Central memory CD8-positive, alpha-beta T cell (primary cell): ENCODE results near the gene HSP90AB1.
A peak's percentile ranks its signal among the peaks of the same experiment; 100 is the strongest.

Experiments
- ATAC-seq: fragments of 150-1000 bp; cut with Tn5 transposase; replicated peaks from 2 replicates; pipeline ENCODE4 v1.10.0; 2022; ENCODE audit warnings: mild to moderate bottlenecking, moderate FRiP score, moderate number of reproducible peaks; ENCODE audit not compliant: poor library complexity, severe bottlenecking; ENCODE audit errors: extremely low read depth
- DNase-seq, 2 donors: peaks; one replicate each; pipeline ENCODE4 v3.0.0; 2021; ENCODE audit warnings: low spot score in 2 of 2
- H3K27ac Mint-ChIP-seq: one replicate; pipeline ENCODE4 v1.8.0; 2022; ENCODE audit warnings: low read depth, mild to moderate bottlenecking, moderate library complexity, mixed read lengths
- H3K27me3 Mint-ChIP-seq: one replicate; pipeline ENCODE4 v1.8.0; 2022; ENCODE audit warnings: mixed read lengths
- H3K36me3 Mint-ChIP-seq: one replicate; pipeline ENCODE4 v1.8.0; 2022; ENCODE audit warnings: mild to moderate bottlenecking, moderate library complexity, mixed read lengths; ENCODE audit not compliant: insufficient read depth
- H3K4me1 Mint-ChIP-seq: one replicate; pipeline ENCODE4 v1.8.0; 2022; ENCODE audit warnings: mixed read lengths
- H3K4me3 Mint-ChIP-seq: one replicate; pipeline ENCODE4 v1.8.0; 2022; ENCODE audit warnings: mild to moderate bottlenecking, moderate library complexity, mixed read lengths
- H3K9me3 Mint-ChIP-seq: one replicate; pipeline ENCODE4 v1.8.0; 2022; ENCODE audit warnings: mixed read lengths

HSP90AB1 gene

GRCh38 chr6:44257025-44257752 is 10.3 kb downstream of the HSP90AB1 start, which contains the start of gene SLC35B2:
SLC35B2 (minus strand) TSS chr6:44257528; CDS start chr6:44257410, 118 bp downstream.
- peaks cover 61% of the 10 kb centered on the region for H3K4me1 Mint-ChIP-seq
- H3K27me3 Mint-ChIP-seq = no peaks in the 10 kb centered on the region
- DNase-seq = peak; percentile 46 to 50
- ATAC-seq = peak; percentile 76
- peak within 1 kb of the TSS; percentile 85 for H3K4me3 Mint-ChIP-seq
- no peaks in the 10 kb centered on the region for H3K9me3 Mint-ChIP-seq
- H3K27ac Mint-ChIP-seq = peak within 1 kb of the TSS; percentile 80
- peaks cover 64% of the 10 kb centered on the region for H3K36me3 Mint-ChIP-seq

- DNase-seq (no peak), ATAC-seq (peak; percentile 7)
- Mint-ChIP-seq H3K4me3 (peak overlapping the region; percentile 85), H3K27ac (peak overlapping the region; percentile 64), H3K9me3 (no peaks in the 10 kb centered on the region), H3K4me1 (peaks cover 65% of the 10 kb centered on the region), H3K36me3 (peaks cover 59% of the 10 kb centered on the region), H3K27me3 (no peaks in the 10 kb centered on the region)
These were observed 10.9 kb downstream of the HSP90AB1 start for GRCh38 chr6:44257753-44258324.

- H3K9me3 Mint-ChIP-seq = no peaks in the 10 kb centered on the region
- ATAC-seq = no peak
- peaks cover 65% of the 10 kb centered on the region for H3K4me1 Mint-ChIP-seq
- peaks cover 57% of the 10 kb centered on the region for H3K36me3 Mint-ChIP-seq
- peak overlapping the region; percentile 85 for H3K4me3 Mint-ChIP-seq
- peak overlapping the region; percentile 64 for H3K27ac Mint-ChIP-seq
- H3K27me3 Mint-ChIP-seq = no peaks in the 10 kb centered on the region
- no peak for DNase-seq
These were observed 11.5 kb downstream of the HSP90AB1 start for GRCh38 chr6:44258325-44258863.

GRCh38 chr6:44258921-44259320 is 12.0 kb downstream of the HSP90AB1 start:
- no peak for ATAC-seq
- no peak for DNase-seq
- H3K4me1 Mint-ChIP-seq = peaks cover 65% of the 10 kb centered on the region
- no peaks in the 10 kb centered on the region for H3K27me3 Mint-ChIP-seq
- peaks cover 54% of the 10 kb centered on the region for H3K36me3 Mint-ChIP-seq
- peak overlapping the region; percentile 85 for H3K4me3 Mint-ChIP-seq
- H3K9me3 Mint-ChIP-seq = no peaks in the 10 kb centered on the region
- H3K27ac Mint-ChIP-seq = peak overlapping the region; percentile 64

- no peak overlapping the region for H3K27ac Mint-ChIP-seq
- ATAC-seq (no peak), DNase-seq (no peak)
- H3K4me1 Mint-ChIP-seq = peaks cover 65% of the 10 kb centered on the region
- H3K27me3 Mint-ChIP-seq = no peaks in the 10 kb centered on the region
- no peak overlapping the region for H3K4me3 Mint-ChIP-seq
- no peaks in the 10 kb centered on the region for H3K9me3 Mint-ChIP-seq
- peaks cover 50% of the 10 kb centered on the region for H3K36me3 Mint-ChIP-seq
These were observed 13.1 kb downstream of the HSP90AB1 start for GRCh38 chr6:44260011-44260410.

- no peaks in the 10 kb centered on the region for H3K27me3 Mint-ChIP-seq
- H3K4me3 Mint-ChIP-seq = no peak overlapping the region
- H3K4me1 Mint-ChIP-seq = peaks cover 59% of the 10 kb centered on the region
- ATAC-seq = no peak
- H3K27ac Mint-ChIP-seq = peak overlapping the region; percentile 4
- peaks cover 43% of the 10 kb centered on the region for H3K36me3 Mint-ChIP-seq
- H3K9me3 Mint-ChIP-seq = no peaks in the 10 kb centered on the region
- DNase-seq = no peak
These were observed 13.8 kb downstream of the HSP90AB1 start for GRCh38 chr6:44260451-44261297.

- Mint-ChIP-seq H3K9me3 (no peaks in the 10 kb centered on the region), H3K36me3 (peaks cover 37% of the 10 kb centered on the region), H3K4me3 (no peak overlapping the region), H3K4me1 (peaks cover 49% of the 10 kb centered on the region), H3K27ac (peak overlapping the region; percentile 4), H3K27me3 (no peaks in the 10 kb centered on the region)
- ATAC-seq (no peak), DNase-seq (no peak)
These were observed 14.7 kb downstream of the HSP90AB1 start for GRCh38 chr6:44261581-44261980.

GRCh38 chr6:44262467-44263353 is 15.8 kb downstream of the HSP90AB1 start:
- Mint-ChIP-seq H3K36me3 (peaks cover 33% of the 10 kb centered on the region), H3K27ac (peak overlapping the region; percentile 98), H3K4me3 (peak overlapping the region; percentile 94), H3K27me3 (no peaks in the 10 kb centered on the region), H3K9me3 (no peaks in the 10 kb centered on the region), H3K4me1 (peaks cover 45% of the 10 kb centered on the region)
- ATAC-seq (no peak), DNase-seq (no peak)

- peaks cover 36% of the 10 kb centered on the region for H3K4me1 Mint-ChIP-seq
- no peaks in the 10 kb centered on the region for H3K9me3 Mint-ChIP-seq
- DNase-seq (no peak), ATAC-seq (peak; percentile 12)
- H3K27me3 Mint-ChIP-seq = peaks cover 2% of the 10 kb centered on the region
- peak overlapping the region; percentile 98 for H3K27ac Mint-ChIP-seq
- peaks cover 30% of the 10 kb centered on the region for H3K36me3 Mint-ChIP-seq
- H3K4me3 Mint-ChIP-seq = peak overlapping the region; percentile 94
These were observed 16.6 kb downstream of the HSP90AB1 start for GRCh38 chr6:44263354-44264100.

- ATAC-seq (peak; percentile 35), DNase-seq (peak in 1 of 2 donors; percentile 36)
- Mint-ChIP-seq H3K4me1 (peaks cover 36% of the 10 kb centered on the region), H3K27ac (peak overlapping the region; percentile 98), H3K27me3 (peaks cover 10% of the 10 kb centered on the region), H3K4me3 (peak overlapping the region; percentile 94), H3K9me3 (no peaks in the 10 kb centered on the region), H3K36me3 (peaks cover 30% of the 10 kb centered on the region)
These were observed 17.5 kb downstream of the HSP90AB1 start for GRCh38 chr6:44264154-44265006.
